NT2/D1 (cell line): ENCODE results near the gene GALNT16.
"Not testable (repeated sequence)": the region's sequence is repeated elsewhere in the genome, so short reads cannot be mapped to it uniquely, and the experiment has no call there.

Experiments
- DNase-seq: peaks from one replicate; pipeline ENCODE4 v3.0.0-alpha.2; 2011; ENCODE audit warnings: low read depth, low spot score
- H3K27me3 ChIP-seq: 2 replicates; pipeline ENCODE4 v1.6.0; 2011; ENCODE audit warnings: mild to moderate bottlenecking; ENCODE audit not compliant: insufficient read length, insufficient read depth
- H3K36me3 ChIP-seq: 2 replicates; pipeline ENCODE4 v1.6.1; 2011; ENCODE audit warnings: mild to moderate bottlenecking, low read length, mixed read lengths; ENCODE audit not compliant: insufficient read depth, insufficient read length
- H3K4me1 ChIP-seq: 2 replicates; pipeline ENCODE4 v1.5.1; 2011; ENCODE audit not compliant: insufficient read depth, insufficient read length
- H3K4me3 ChIP-seq: 2 replicates; pipeline ENCODE4 v1.5.1; 2011; ENCODE audit warnings: low read depth; ENCODE audit not compliant: insufficient read length
- H3K9ac ChIP-seq: 2 replicates; pipeline ENCODE4 v1.6.0; 2011; ENCODE audit warnings: low read depth; ENCODE audit not compliant: insufficient read length
- H3K9me3 ChIP-seq: 2 replicates; pipeline ENCODE4 v1.5.1; 2011; ENCODE audit warnings: mild to moderate bottlenecking, low read length; ENCODE audit not compliant: insufficient read depth
- SUZ12 ChIP-seq: IDR thresholded peaks from 2 replicates; pipeline ENCODE4 v1.6.1; 2011; ENCODE audit not compliant: insufficient read length, insufficient read depth; ENCODE audit errors: extremely low read depth
- YY1 ChIP-seq: IDR thresholded peaks from 2 replicates; pipeline ENCODE4 v1.6.1; 2011; ENCODE audit not compliant: insufficient read length, insufficient read depth
- ZNF274 ChIP-seq: IDR thresholded peaks from 2 replicates; pipeline ENCODE4 v1.6.1; 2011; ENCODE audit warnings: mild to moderate bottlenecking, low read depth, low read length

The GALNT16 gene

GRCh38 chr14:69275331-69275730, 15.4 kb downstream of the GALNT16 start:
- Histone ChIP-seq H3K4me3 (no peak overlapping the region), H3K9ac (no peak overlapping the region), H3K4me1 (no peaks in the 10 kb centered on the region), H3K36me3 (no peaks in the 10 kb centered on the region), H3K27me3 (no peaks in the 10 kb centered on the region), H3K9me3 (no peaks in the 10 kb centered on the region)
- no peak for DNase-seq
- TF ChIP-seq SUZ12 = no peak
- TF ChIP-seq ZNF274 = no peak
- TF ChIP-seq YY1 = no peak

DNA sequence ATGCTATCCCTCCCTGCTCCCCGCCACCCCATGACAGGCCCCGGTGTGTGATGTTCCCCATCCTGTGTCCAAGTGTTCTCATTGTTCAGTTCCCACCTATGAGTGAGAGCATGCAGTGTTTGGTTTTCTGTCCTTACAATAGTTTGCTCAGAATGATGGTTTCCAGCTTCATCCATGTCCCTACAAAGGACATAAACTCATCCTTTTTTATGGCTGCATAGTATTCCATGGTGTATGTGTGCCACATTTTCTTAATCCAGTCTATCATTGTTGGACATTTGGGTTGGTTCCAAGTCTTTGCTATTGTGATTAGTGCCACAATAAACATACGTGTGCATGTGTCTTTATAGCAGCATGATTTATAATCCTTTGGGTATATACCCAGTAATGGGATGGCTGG, 17.4 kb downstream of the GALNT16 start:
- not testable (repeated sequence) for H3K36me3 ChIP-seq, H3K9me3 ChIP-seq, H3K4me3 ChIP-seq, DNase-seq, H3K27me3 ChIP-seq, H3K4me1 ChIP-seq, H3K9ac ChIP-seq

DNA sequence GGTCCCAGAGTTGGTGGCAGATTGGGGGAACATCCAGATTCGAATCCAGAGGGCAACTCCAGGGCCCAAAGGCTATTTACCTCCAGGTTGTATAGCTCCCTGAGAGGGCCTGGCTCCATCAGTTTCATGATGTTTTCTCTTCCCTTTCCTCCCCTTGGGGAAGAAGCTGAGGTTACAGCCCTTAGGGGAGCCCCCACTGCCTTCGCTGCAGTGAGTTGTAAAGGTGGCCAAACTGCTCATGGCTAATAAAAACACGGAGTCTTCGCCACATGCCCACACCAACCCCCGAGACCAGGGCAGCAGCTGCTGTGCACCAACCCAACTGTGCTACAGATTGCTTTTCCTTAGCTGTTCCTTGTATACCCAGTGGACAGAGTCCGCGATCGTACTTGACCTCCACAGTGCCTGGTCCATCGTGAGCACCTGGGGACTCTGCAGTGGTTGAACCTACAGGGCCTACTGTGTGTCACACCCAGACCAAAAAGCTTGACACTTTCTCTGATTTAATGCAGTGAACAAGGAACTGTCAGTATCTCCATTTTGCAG, 20.9 kb downstream of the GALNT16 start:
- TF ChIP-seq YY1 = no peak
- TF ChIP-seq SUZ12 = no peak
- TF ChIP-seq ZNF274 = no peak
- Histone ChIP-seq H3K36me3 (no peaks in the 10 kb centered on the region), H3K4me3 (no peak overlapping the region), H3K9ac (no peak overlapping the region), H3K27me3 (no peaks in the 10 kb centered on the region), H3K4me1 (no peaks in the 10 kb centered on the region), H3K9me3 (no peaks in the 10 kb centered on the region)
- no peak for DNase-seq

DNA sequence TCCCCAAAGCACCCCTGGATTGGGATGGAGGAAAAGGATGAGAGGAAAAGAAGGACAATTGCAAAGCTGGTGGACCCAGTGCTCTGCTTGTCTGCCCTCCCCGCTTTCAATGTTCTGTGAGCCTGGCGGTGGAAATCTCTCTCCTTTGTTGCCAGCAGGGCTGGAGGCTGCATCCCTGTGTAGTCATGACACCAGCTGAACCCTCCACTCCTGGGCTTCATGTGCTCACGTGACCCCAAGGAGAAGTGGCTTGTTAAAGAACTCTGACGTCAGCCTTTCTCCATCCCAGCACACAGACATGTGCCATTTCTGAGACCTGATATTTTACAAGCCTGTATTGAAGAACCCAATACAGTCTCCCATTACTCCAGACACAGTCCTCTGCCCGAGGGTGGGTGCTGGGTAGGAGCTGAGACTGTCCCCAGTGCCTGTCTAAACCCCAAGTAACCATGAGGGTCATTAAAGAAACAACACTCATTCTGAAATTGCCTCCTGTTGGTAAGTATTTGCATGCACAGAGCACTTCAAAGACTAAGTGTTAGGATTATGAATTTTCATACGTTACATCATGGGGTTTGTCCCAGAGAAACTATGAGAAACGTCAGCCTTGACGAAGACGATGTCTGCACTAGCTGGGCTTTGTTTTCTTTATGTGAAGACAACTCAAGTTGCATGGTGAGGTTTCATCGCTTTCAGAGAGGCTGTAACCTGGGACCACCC, 21.7 kb downstream of the GALNT16 start:
- no peaks in the 10 kb centered on the region for H3K9me3 ChIP-seq
- H3K4me3 ChIP-seq = no peak overlapping the region
- no peak for DNase-seq
- H3K36me3 ChIP-seq = no peaks in the 10 kb centered on the region
- H3K27me3 ChIP-seq = no peaks in the 10 kb centered on the region
- no peaks in the 10 kb centered on the region for H3K4me1 ChIP-seq
- no peak overlapping the region for H3K9ac ChIP-seq
- no peak for TF ChIP-seq SUZ12
- no peak for TF ChIP-seq ZNF274
- no peak for TF ChIP-seq YY1

- no peak for DNase-seq
- Histone ChIP-seq H3K27me3 (no peaks in the 10 kb centered on the region), H3K36me3 (no peaks in the 10 kb centered on the region), H3K9ac (no peak overlapping the region), H3K9me3 (no peaks in the 10 kb centered on the region), H3K4me3 (no peak overlapping the region), H3K4me1 (no peaks in the 10 kb centered on the region)
- no peak for TF ChIP-seq YY1
- no peak for TF ChIP-seq SUZ12
- no peak for TF ChIP-seq ZNF274
Measured at GRCh38 chr14:69282448-69282847, 22.5 kb downstream of the GALNT16 start.

DNA sequence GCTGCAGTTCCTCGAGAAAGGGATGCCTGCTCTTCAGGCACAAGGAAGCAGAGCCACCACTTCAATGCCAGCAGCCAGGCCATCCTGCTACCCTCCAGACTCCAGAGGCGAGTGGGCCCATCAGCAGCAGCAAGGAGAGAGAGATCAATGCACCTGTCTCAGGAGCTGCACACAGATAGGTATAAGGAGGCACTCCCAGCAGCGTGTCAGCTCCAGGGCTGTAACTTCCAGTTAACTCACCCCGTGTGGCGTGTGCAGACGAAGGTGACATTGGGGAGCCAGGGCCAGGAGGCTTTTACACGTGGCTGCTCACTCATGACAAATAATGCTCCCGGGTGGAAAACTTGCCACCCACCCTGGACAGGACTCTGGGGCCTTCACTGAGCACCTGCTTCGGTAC, 24.2 kb downstream of the GALNT16 start:
- H3K27me3 ChIP-seq = no peaks in the 10 kb centered on the region
- H3K9me3 ChIP-seq = no peaks in the 10 kb centered on the region
- no peak overlapping the region for H3K4me3 ChIP-seq
- no peak for TF ChIP-seq SUZ12
- TF ChIP-seq YY1 = no peak
- no peak for TF ChIP-seq ZNF274
- H3K36me3 ChIP-seq = no peaks in the 10 kb centered on the region
- DNase-seq = no peak
- no peak overlapping the region for H3K9ac ChIP-seq
- no peaks in the 10 kb centered on the region for H3K4me1 ChIP-seq

DNA sequence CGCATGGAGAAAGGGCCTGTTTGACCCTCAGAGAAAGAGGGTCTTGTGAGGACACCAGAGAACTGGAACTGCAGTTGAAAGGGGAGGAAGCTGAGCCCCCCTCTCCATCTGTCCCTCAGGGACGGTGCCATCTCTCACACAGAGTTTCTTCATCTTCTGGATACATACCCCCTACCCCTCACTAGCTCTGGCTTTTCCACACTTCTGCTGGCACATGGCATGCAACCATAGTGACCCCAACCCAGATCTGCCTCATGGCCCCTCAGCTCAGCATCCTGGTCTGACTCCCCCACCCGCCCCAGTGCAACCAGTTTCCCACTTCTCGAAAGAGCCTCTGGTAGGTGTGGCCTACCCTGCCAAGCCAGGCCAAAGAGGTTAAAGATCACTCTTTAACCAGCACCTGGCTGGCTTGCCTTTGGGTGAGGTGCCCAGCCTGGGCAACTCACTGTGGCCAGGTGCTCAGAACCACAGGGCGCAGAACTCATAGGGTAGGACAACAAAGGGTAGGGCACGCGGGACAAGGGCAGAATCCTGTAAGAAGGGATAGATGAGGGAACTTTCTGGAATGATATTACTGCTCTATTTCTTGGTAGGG, 25.8 kb downstream of the GALNT16 start:
- no peaks in the 10 kb centered on the region for H3K4me1 ChIP-seq
- no peak for DNase-seq
- TF ChIP-seq ZNF274 (no peak), SUZ12 (no peak), YY1 (no peak)
- no peak overlapping the region for H3K9ac ChIP-seq
- no peak overlapping the region for H3K4me3 ChIP-seq
- H3K9me3 ChIP-seq = no peaks in the 10 kb centered on the region
- no peaks in the 10 kb centered on the region for H3K36me3 ChIP-seq
- no peaks in the 10 kb centered on the region for H3K27me3 ChIP-seq
